T-helper 2 cell treated with Interferon-gamma antibody and Interleukin-4, amounts not matched to agents 100 ng/mL and 5 ng/mL, for 36 hours (primary cell): Measurements from ENCODE around the gene KAT6B. TPM values are rescaled to one million over a fixed set of nuclear protein-coding genes. Genes with fewer than 3 reads are reported as not detected.
"Not testable (repeated sequence)": the region's sequence is repeated elsewhere in the genome, so short reads cannot be mapped to it uniquely, and the experiment has no call there.

Experiments used
- intact Hi-C: fragments of 100-400 bp; cut with micrococcal nuclease; formaldehyde crosslinking; loops from one replicate; pipeline ENCODE4 v1.15.1; 2023
- total RNA-seq: library from RNA; stranded (reverse); gene quantifications from 2 replicates; pipeline ENCODE4 v1.2.3, GENCODE V29; 2022

Gene KAT6B
- total RNA-seq, 1 donor from 2014 or later: 29.9 TPM

DNA sequence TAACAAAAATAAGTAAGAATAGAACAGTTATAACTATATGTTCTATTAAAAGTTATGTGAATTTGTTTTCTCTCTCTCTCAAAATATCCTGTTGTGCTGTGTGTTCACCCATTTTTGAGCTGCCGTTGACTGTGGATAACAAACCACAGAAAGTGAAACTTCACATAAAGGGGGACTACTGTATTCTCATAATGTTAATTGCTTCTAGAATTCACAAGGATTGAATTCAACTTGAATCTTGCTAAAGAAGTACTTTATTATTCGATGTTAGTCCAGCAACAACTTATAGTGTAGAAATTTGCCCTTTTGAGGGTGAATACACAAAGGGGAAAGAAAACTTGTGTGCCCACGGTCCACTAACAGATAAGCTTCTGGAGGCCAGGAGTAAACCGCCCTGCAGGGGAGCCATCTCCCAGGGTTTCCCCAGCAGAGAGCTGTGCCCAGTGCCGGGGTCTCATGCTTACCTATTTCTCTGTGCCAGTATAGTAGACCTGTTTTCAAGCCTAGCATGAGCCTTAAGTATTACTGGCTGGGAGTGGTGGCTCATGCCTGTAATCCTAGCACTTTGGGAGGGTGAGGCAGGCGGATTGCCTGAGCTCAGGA is 87.1 kb downstream of the KAT6B start:
- intact Hi-C loops: no loop called here

DNA sequence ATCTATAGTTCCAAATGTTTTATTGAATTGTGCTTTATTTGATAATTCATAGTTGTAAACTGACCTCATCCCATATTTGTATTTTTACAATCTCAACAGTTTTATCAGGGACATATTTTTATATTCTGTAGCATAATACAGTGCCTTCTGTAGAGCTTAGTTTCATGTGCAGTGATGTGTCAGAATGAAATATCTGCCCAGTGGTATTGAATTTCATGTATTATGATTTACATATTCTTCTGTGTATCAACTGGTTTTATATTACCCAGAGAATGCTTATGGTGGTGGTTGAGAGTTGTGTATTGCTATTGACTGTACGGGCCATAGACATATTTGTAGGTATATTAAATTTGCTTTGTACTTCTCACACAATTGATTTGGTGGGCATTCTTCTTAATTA is 89.9 kb downstream of the KAT6B start:
- intact Hi-C loops: no loop called here

- intact Hi-C loops: no loop called here
These were observed 91.2 kb downstream of the KAT6B start for GRCh38 chr10:74917481-74918077.

DNA sequence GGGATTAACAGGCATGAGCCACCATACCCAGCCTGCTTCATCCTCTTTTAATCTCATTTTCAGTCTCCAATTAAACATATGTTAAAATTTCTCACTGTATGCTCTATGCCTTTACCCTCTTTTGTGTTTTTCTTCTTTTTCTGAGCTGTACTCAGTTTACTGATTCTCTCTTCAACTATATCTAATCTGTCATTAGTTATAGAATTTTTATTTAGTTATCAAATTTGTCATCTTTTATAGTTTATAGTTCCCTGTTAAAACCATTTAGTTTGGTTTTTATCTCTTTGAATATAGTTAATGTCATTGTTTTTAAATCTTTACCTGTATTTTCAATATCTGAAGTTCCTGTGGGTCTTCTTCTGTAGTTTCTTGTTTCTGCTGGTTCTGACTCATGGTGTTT is 93.3 kb downstream of the KAT6B start:
- intact Hi-C loops: no loop called here

DNA sequence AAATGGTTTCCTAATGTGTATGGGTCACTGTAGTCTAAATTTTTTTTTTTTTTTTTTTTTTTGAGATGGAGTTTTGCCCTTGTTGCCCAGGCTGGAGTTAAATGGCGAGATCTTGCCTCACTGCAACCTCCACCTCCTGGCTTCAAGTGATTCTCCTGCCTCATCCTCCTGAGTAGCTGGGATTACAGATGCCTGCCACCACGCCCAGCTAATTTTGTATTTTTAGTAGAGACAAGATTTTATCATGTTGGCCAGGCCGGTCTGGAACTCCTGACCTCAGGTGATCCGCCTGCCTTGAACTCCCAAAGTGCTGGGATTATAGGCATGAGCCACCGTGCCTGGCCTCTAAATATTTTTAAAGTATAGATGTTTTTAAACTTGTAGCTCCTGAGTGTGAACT is 94.7 kb downstream of the KAT6B start:
- intact Hi-C loops: not testable (repeated sequence)

GRCh38 chr10:74921744-74922143 is 95.3 kb downstream of the KAT6B start:
- intact Hi-C loops: no loop called here

GRCh38 chr10:74922921-74923320 is 96.5 kb downstream of the KAT6B start:
- intact Hi-C loops: no loop called here

DNA sequence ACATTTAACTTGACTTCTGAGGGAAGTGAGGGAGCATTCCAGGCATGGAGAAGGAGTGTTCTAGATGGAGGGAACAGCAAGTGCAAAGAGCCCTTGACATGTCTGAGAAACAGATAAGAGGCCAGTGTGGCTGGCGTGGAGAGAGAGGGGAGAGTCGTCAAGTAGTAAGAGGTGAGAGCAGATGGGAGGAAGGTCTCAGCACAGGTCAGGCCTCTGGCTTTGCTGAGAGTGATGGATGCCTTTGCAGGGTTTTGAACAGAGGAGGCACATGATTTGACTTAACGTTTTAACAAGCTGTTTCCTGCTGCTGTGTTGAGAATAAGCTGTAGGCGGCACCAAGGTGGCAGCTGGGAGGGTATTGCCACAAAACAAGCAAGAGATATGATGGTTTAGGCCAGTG is 97.2 kb downstream of the KAT6B start:
- intact Hi-C loops: no loop called here

GRCh38 chr10:74924251-74924963 is 98.0 kb downstream of the KAT6B start:
- intact Hi-C loops: no loop called here

DNA sequence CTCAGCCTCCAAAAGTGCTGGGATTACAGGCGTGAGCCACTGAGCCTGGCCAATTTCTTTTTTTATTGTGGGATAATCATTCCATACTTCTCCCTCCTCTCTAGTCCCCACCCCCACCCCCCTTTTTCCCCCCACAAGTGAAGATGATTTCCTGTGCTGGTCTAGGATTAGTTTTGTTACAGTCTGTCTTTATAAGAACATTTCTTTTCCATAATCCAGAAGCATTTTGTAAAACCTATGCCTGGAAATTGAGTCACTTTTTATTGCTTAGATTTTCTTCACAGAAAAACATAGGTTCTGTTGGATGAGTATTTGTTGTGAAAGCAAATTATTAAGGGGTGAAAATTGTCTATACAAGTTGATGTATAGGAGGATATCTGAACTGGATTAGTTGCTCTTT is 98.9 kb downstream of the KAT6B start:
- intact Hi-C loops: no loop called here

- intact Hi-C loops: no loop called here
These were observed 99.3 kb downstream of the KAT6B start for GRCh38 chr10:74925708-74926107.

- intact Hi-C loops: no loop called here
These were observed 100.6 kb downstream of the KAT6B start for GRCh38 chr10:74926791-74927585.

GRCh38 chr10:74927701-74928100 is 101.3 kb downstream of the KAT6B start:
- intact Hi-C loops: no loop called here

- intact Hi-C loops: no loop called here
These were observed 102.4 kb downstream of the KAT6B start for GRCh38 chr10:74928742-74929191.

- intact Hi-C loops: no loop called here
These were observed 102.8 kb downstream of the KAT6B start for GRCh38 chr10:74929197-74929596.

DNA sequence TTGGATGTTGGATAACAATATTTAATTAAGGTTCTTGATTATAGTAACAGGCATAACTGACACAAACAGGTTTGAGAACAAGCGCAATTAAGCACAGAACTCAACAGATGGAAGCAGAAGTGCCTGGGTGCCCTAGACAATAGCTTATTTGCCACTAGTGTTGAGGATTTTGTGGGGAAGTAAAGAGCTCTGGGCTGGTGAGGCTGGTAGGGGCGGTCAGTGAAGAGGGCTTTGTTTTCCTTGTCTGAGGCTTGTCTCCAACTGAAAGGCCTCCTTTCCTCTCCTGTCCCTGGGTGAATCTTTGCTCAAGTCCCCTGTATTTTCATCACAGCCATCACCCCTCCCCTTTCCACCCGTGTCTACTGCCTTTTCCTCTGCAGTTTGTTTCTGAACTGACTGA is 104.6 kb downstream of the KAT6B start:
- intact Hi-C loops: no loop called here

- intact Hi-C loops: no loop called here
These were observed 106.2 kb downstream of the KAT6B start for GRCh38 chr10:74932648-74933047.

GRCh38 chr10:74934100-74934812 is 107.9 kb downstream of the KAT6B start:
- intact Hi-C loops: no loop called here

DNA sequence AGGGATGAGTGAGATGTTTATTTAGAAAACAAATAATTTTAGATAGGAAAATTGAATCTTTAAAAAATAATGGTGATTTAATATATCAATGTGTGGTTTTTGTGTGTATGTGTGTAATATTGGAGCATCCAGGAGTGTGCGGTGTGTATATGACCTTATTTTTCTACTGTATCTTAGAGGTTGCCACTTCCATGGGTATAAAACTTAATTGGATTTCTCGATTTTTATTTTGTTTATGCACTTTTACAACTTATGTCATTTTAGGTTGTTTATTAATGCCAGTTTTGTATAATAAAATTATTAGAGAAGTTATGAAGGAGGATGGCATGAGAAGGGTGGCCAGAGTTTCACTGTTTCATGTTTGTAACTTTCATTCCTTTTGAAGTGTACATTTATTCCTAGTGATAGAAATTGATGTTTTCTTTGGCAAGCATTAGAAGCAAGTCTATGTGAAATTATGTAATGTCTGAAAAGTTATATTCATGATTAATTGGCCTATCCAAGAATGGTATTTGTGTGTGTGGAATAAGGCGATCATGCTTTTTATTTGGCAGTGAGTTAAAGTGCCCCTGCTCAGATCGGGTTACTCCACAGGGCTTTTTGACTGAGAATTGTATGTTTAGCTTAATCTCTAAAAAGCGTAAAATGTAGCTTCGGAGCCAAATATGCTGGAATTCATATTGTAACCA is 110.3 kb downstream of the KAT6B start:
- intact Hi-C loops: no loop called here

DNA sequence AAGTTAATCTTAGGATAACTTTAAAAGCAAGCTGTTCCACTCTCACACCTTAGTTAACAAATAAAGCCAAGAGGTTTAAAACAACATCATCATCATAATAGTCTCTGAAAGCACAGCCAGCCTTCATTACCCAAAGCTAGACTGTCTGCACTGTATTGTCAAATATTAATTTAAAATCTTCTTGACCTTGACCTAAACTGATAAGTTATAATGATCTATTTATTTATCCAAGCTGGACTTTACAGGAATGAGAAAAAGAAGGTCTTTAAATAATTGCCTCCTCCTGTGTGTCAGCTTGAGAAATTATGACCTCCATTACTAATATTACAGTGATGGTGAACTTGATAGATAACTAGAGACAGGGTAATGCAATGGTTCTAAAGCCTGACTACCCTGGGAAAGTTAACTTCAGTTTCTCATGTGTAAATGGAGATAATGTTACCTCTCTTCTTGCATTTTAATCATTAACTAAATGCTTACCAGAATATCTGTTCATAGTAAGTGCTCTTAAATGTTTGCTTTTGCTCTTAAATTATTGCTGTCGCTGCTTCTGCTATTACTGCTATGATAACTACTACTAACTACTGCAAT is 111.0 kb downstream of the KAT6B start:
- intact Hi-C loops: no loop called here
